Tibial nerve (tissue), 3 donors: ENCODE results near the gene MTRF1.

Experiments
- POLR2A ChIP-seq, 2 donors: fragments of 450-650 bp; IDR thresholded peaks; one replicate each; pipeline ENCODE4 v1.6.1; 2017; ENCODE audit warnings: antibody characterized with exemption in 2 of 2, mild to moderate bottlenecking in 2 of 2, moderate library complexity in 2 of 2
- TF ChIP-seq, protein P1 (sequence below), 5 experiments: fragments of 200-600 bp in 3 of 5; fragments of 450-650 bp in 2 of 5; sonication (generic) in 3 of 5; IDR thresholded peaks; one replicate each; pipeline ENCODE4 v1.5.1; 2016 to 2019; ENCODE audit warnings: antibody characterized with exemption in 5 of 5, mild to moderate bottlenecking in 3 of 5, moderate library complexity in 2 of 5

DNA sequence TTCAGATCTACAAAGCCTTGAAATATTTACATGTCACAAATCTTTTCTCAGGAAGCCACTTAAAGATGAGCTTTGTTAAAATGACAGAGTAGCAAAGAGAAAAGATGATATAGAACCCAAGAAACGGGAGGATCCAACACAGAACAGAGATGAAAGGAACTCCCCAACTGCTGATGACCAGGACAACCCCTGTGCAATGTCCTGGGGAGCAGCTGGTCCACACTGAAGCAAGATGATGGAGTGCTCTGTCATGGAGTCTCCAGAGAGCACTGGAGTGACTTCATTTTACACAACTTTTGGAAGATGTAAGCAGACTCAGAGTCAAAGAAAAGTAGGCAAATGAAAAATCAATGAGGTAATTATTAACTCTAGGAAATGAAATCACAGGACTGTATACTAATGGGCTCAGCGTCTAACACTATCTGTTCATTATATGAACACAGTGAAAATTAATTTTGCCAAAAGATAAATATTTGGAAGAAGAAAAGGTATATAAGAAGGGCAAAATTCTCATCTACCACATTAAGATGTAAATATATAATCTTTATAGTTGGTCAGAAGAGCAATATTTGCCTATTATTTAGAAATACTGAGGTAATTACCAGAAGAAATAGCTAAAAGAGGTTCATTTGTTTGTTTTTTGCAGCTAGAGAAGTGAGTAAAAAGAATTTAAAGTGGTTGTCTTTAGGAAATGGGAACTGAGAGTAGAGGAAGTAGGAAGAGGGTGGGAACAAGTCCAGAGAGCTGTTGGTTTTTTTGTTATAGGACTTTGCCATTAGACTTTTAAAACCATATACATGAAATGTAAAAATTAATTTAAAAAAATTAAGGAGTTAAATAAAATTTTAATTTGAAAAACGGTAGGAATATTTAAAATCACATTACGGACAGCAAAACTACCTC is 30.5 kb downstream of the MTRF1 start:
- TF ChIP-seq, protein P1, sequence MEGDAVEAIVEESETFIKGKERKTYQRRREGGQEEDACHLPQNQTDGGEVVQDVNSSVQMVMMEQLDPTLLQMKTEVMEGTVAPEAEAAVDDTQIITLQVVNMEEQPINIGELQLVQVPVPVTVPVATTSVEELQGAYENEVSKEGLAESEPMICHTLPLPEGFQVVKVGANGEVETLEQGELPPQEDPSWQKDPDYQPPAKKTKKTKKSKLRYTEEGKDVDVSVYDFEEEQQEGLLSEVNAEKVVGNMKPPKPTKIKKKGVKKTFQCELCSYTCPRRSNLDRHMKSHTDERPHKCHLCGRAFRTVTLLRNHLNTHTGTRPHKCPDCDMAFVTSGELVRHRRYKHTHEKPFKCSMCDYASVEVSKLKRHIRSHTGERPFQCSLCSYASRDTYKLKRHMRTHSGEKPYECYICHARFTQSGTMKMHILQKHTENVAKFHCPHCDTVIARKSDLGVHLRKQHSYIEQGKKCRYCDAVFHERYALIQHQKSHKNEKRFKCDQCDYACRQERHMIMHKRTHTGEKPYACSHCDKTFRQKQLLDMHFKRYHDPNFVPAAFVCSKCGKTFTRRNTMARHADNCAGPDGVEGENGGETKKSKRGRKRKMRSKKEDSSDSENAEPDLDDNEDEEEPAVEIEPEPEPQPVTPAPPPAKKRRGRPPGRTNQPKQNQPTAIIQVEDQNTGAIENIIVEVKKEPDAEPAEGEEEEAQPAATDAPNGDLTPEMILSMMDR (IDR thresholded peaks at IDR 0.05), result no peak
- no peak for TF ChIP-seq POLR2A (IDR thresholded peaks at IDR 0.05)
